GM18499 (cell line): ENCODE results near the gene RPL35.
"Not testable (repeated sequence)": the region's sequence is repeated elsewhere in the genome, so short reads cannot be mapped to it uniquely, and the experiment has no call there.

Experiments used
- ATAC-seq: cut with Tn5 transposase; IDR thresholded peaks from one replicate; pipeline ENCODE4 v1.9.1; 2021; ENCODE audit warnings: moderate number of reproducible peaks; ENCODE audit not compliant: insufficient read depth, unreplicated experiment

The RPL35 gene

DNA sequence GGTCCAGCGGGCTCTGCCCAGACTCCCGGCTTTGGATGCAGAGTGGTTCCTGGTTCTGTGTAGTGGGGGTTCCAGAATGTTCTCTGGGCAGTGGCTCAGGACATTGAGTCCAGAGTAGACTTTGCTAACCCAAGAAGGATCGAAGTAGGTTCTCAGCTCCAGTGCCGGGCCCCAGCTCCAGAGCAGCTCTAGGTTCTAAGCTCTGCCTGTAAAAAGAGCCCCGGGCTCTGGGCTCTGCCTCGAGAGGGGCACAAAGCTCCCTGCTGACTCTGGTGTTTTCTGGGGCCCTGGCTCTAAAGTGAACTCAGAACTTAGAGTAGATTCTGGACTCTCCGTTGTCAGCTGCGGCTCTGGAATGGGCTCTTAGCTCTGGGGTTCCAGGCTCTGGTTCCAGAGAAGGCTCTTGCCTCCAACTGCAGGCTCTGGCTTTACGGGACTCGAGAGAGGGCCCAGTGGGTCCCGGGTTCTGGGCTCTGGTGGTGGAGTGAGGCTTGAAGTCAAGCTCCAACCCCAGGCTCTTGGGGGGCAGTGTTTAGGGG, 8.1 kb downstream of the RPL35 start:
- ATAC-seq: no peak

DNA sequence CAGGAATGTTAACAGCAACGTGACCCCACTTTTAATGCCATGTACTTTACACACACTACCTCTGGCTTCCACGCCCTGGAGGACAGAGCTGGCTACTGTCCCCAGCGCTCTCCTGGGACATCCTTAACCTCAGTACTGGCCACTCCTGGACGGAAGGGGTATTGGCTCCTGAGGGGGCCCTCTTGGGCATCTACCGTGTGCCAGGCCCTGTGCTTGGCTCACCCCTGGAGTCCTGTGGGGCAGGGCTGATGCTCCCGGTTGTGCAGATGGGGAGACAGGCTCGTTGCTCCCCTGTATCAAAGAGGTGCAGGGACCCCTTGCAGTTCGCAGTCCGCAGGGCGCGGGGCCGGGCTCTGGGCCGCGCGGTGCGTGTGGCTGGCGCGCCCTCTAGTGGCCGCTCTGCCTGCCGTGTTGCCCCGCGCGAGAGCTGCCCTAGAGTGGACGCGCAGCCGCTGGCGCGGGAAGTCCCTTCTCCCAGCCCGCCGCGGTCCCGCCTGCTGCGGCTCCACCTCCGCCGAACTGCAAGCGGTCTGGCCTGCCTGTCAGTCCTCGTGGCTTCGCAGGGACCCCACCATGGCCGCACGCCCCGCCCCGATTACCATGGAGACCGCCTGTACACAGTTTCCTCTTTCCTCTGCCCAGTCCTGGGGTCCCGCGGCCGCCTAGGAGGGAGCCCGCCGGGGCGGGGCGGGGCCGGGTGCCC, 8.8 kb downstream of the RPL35 start, which contains the start of gene WDR38:
TSS of gene WDR38 (plus strand) at position 632 of the 703 bp plus-strand sequence. CDS start 72 bp downstream, outside the sequence.
- no peak for ATAC-seq

DNA sequence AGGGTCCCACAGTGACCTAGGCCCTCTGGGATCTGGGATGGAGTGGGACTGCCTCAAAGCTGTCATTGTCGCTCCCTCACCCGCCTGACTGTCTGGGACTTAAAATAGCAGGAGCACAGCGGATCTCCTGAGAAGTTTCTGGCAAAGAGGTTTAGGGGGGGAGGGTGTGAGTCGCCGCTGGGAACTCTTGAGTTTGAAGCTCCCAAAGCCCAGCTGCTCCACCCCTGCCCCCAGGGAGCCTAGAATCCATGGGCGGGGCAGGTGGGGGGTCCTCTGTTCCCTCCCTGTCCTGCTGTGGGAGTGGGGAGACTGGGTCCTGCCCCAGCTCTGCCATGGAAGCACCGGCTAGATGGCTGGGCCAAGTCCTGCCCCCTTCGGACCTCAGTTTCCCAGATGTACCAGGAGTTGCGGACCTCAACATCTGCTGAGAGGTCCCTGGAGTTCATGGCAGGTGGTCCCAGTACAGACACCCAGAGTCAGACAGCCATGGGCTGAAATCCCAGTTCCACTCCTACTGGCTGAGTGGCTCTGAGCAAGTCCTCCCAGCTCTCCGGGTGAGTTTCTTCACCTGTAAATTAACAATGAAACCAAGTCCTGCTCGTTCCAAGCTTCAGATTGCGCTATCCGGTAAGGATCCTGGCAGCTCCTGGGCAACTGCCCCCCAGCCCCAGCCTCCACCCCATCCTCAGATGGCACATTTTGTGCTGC, 9.5 kb downstream of the RPL35 start:
- ATAC-seq: no peak

DNA sequence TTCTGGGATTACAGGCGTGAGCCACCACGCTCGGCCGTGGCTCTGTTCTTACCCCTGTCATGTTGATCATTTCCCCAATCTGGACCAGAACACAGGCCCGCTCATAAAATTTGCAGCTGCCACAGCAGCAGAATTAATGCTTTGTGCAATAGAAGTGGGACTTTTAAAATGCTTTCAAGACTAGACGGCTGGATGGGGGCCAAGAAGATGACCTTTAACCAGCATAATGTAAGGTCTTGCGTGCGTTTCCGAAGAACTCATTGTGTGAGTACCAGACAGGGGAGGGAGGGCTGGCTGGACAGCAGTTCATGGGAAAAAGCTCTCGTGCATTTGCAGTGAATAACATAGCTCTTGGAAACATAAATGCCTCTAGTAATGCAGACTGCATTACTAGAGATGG, 12.0 kb downstream of the RPL35 start:
- no peak for ATAC-seq

DNA sequence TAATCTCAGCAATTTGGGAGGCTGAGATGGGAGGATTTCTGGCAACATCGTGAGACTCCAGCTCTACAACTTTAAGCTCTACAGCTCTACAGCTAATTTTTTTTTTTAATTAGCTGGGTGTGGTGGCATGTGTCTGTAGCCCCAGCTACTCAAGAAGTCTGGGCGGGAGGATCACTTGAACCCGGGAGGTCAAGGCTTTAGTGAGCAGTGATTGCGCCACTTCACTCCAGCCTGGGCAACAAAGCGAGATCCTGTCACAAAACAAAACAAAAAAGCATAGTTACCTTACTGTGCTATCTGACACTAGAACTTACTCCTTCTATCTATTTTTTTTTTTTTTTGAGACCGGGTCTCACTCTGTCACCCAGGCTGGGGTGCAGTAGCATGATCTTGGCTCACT, 14.8 kb downstream of the RPL35 start:
- ATAC-seq: no peak

DNA sequence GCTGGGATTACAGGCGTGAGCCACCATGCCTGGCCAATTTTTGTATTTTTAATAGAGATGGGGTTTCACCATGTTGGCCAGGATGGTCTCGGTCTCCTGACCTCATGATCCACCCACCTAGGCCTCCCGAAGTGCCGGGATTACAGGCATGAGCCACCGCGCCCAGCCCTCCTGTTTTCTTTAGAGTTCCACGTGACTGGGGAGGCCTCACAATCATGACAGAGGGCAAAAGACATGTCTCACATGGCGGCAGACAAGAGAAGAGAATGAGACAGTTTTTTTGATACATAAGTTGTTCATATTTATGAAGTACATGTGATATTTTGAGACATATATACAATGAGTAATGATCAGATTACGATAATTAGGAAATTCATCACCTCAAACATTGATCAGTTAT, 15.3 kb downstream of the RPL35 start:
- not testable (repeated sequence) for ATAC-seq

DNA sequence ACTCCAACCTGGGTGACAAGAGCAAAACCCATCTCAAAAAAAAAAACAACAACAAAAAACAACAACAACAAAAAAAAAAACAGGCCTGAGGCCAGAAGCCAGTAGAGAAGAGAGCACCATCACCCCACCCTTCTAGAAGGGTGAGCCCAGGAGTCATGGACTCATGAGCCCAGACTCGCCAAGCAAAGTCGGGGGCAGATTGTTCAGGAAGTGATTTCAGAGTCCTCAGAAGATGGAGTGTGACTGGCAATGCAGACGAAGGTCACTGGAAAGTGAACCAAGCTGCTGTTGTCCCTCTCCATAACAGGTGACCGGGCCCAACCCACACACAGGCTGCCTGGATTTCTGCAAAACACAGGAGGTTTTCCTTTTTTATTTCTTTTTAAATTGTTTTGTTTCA, 17.5 kb downstream of the RPL35 start:
- ATAC-seq: no peak

DNA sequence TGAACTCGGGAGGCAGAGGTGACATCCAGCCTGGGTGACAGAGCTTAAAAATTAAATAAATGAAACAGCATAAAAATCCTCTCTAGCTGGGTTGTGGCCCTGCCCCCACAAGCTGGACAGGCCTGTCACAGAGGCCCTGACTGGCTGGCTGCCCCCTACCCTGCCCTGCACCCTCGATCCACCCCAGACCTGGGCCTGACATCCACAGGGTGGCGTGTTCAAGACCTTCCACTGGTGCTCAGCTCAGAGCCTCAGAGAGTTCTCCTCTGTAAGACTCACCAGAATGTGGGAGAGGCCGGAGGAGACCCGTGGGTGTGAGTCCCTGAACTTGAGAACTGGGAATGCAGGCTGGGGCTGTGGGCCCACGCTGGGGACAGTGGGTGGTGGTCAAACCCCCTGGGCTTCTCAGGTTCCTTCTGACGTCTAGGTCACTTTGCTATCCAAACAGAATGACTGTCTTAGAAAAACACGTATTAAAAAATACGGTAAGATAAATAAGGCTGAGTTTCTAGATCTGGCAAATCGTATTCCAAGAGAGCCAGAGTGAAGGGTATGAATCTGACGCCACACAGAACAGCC, 18.2 kb downstream of the RPL35 start:
- ATAC-seq: no peak

DNA sequence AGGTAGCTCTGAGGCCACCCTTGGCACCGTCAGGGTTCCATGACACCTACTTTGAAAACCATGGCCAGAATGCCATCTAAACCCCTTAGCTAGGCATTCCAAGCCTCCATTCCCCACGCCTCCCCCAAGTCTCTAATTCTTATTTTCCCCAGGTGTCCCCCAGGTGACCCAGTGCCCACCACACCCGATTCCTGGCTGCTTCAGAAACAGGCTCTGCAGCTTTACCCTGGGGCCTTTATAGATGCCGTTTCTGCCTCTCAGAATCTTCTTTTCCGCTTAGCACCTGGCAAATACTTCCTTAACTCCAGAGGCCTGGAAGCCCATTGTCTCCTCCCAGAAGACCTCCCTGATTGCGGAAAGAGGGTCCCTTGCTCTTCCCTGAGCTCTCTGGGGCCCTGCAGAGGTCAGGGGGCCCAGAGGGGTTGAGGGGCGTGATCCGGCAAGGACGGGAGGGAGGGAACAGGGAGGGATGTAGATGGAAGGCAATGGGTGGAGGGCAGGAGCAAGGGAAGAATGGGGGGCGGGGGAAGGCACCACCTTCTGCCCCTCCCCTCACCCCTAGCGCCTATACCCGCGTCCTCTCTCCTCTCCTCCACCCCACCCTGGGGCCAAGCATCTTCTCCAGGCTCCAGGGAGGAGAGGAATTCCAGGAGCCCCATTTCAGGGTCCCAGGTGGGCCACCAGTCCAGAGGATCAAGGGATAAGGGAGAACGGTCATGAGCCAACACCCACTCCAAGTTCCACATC, 20.5 kb downstream of the RPL35 start:
- ATAC-seq: no peak

DNA sequence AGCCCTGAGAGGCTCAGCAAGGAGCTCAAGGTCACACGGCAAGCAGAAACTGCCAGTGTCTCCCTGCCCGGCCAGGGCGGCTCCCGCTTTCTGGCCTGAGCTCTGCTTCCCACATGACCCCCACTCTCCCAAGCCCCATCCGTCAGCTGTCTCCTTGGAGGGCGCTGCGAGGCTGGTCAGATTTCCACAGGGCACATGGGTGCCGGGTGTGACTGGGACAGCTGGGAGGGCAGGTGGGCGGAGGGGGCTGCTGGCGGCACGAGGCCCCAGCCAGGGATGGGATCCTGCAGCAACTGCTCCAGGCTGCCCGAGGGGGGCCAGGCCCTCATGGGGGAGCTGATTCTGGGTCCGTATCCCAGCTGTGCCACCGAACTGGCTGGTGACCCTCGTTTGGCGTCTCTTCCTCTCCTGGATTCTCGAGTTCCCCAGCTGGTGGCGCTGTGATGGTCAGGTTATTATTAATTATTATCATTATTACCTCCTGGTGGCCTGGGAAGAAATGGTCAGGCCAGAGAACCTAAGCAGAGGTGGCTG, 21.4 kb downstream of the RPL35 start:
- no peak for ATAC-seq

DNA sequence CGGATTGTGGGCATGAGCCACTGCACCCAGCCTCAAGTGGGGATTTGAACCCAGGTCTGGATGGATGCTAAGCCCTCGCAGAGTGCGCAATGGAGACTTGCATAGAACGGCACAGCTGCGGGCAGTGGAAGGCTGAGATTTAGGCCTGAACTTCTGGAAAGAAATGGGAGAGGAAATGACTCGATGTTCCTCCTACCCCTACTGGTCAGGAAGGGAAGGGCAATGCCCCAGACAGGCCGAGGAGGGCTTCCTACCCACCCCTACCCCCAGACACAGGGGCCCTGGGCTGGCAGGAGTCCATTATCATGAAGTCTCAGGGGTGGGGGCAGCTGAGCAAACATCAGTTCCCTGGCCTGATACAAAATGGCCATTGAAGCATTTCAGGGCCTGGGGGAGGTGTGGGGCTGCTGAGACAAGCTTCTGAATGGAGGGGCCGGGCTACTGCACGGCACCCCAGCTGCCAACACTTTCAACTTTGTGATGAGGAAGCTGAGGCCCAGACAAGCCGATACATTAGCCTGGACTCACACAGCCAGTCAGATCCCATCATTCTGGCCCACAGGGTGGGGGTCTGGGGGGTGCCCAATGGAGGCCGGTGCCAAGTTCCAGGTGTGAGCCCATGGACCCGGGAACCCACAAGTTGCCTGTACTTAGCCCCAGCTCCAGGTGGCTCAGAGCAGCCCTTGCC, 22.0 kb downstream of the RPL35 start:
- ATAC-seq: no peak

DNA sequence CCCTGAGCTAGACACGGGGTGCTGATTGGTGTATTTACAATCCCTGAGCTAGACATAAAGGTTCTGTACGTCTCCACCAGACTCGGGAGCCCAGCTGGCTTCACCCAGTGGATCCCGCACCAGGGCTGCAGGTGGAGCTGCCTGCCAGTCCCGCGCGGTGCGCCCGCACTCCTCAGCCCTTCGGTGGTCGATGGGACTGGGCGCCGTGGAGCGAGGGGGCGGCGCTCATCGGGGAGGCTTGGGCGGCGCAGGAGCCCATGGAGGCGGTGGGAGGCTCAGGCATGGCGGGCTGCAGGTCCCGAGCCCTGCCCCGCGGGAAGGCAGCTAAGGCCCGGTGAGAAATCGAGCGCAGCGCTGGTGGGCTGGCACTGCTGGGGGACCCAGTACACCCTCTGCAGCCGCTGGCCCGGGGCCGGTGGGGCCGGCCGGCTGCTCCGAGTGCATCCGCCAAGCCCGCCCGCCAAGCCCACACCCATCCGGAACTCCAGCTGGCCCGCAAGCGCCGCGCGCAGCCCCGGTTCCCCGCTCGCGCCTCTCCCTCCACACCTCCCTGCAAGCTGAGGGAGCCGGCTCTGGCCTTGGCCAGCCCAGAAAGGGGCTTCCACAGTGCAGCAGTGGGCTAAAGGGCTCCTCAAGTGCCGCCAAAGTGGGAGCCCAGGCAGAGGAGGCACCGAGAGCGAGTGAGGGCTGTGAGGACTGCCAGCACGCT, 23.0 kb downstream of the RPL35 start:
- ATAC-seq: not testable (repeated sequence)

DNA sequence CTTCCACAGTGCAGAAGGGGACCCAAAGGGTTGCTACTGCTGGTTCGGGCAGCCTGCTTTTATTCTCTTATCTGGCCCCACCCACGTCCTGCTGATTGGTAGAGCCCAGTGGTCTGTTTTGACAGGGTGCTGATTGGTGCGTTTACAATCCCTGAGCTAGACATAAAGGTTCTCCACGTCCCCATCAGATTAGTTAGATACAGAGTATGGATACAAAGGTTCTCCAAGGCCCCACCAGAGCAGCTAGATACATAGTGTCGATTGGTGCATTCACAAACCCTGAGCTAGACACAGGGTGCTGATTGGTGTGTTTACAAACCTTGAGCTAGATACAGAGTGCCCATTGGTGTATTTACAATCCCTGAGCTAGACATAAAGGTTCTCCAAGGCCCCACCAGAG, 23.6 kb downstream of the RPL35 start:
- not testable (repeated sequence) for ATAC-seq

DNA sequence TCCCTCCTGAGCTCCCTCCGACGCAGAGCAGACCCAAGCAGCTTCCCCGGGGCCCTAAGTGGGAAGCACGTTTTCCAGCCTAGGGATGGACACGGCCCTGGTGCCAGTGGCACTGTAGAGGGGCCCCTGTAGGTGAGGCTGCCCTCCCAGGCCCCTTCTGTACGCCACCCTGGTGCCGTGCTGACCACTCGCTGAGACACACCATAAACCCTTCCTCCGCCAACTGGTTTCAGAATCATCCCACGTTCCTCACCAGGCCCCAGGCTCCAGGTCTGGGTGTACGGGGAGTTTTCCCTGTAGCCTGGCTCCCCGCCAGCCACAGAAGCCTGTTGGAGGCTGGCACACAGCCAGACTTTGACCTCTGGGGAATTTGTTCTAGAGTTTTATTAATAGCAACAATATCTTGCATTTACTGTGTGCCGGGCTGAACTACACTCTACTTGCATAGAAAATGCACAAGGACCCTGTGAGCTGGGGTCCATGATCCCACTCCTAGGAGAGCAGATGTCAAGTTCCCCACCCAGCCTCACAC, 26.7 kb downstream of the RPL35 start:
- no peak for ATAC-seq

DNA sequence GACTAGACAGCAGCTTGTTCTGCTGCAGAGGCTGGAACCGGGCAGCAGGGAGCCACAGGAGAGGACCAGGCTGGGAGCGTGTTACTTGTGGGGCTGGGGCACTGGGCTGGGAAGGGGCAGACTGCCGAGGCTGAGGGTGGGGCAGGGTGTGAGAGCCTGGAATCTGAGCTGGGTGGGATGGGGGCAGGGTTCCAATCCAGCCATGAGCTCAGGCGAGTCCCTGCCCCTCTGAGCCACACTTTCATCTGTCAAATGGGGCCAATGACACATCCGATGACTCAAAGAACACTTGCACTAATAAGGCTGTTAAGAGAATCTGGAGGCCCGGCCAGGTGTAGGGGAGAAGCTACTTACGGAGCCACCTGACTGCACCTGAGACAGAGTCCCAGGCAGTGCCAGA, 27.2 kb downstream of the RPL35 start:
- ATAC-seq: no peak

DNA sequence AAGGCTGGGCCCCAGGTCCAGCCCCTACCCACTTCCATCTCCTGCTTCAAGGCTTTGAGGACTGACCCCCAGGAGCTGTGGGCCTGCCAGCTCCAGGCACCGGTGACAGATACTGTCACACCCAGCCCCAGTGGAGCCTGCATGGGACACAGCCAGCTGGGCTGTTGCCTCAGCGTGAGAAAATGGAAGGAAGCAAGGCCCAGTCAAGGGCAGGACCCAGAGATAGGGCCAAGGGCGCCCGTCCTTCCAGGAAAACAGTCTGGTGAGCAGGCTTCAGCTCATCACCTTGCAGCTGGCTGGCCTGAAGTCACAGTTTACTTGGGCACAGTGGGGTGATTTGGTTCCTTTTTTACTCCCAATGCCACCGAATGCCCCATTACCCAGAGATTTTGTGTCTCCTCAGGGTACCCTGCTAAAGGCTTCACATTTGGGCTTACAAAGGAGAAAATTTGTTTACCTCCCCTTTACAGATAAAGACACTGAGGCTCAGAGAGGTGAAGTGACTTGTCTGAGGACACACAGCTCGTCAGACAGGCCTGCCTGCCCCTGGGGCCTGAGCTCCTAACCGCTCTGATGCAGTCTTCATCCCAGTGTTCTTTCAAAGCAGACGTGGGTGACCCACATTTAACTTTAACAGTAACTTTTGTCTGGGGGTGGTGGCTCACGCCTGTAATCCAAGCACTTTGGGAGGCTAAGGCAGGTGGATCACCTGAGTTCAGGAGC, 30.0 kb downstream of the RPL35 start:
- no peak for ATAC-seq

DNA sequence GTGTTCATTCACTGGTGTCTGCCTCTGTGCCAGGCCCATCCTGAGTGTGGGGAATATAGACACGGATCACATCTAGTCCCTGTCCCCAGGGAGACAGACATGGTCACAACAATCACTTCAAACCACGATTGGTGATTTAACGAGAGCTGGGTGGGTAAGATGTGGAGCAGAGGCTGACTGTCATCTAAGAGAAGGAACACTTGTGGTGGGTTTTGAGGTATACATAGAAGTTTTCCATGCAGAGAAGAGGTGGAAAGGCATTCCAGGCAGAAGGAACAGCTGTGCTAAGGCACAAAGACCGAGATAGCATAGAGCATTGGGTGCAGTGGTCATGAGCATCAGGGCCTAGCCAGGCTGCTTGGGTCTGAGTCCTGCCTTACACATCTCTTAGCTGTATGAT, 31.2 kb downstream of the RPL35 start:
- ATAC-seq: no peak

DNA sequence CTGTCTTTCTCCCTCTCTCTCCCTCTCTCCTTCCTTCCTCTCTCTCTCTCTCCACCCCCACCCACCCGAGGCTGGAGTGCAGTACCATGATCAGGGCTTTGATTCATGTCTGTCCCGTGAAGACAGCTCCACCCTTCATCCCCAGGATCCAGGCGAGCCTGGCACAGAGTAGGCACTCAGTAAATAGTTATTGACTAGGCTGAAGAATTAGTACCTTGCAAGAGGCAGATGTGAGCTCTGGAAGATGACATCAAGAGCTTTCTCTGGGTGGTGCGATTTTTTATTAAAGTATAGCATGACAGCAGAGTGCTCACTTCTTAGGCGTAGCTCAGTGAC, 32.5 kb downstream of the RPL35 start:
- ATAC-seq: no peak
